A549 (cell line): Measurements from ENCODE around the gene FKBP1A. TPM values are rescaled to one million over a fixed set of nuclear protein-coding genes. Genes with fewer than 3 reads are reported as not detected.

Experiments used
- ATAC-seq, 2 experiments: fragments of 200-7000 bp in 1 of 2; fragments of >200 bp in 1 of 2; cut with Nextera tagmentation in 1 of 2; cut with Tn5 transposase in 1 of 2; 3 replicates each; pipeline versions ENCODE4 v1.8.0 to v1.9.1; 2018 to 2020; ENCODE audit warnings: mild to moderate bottlenecking in 1 of 2, moderate library complexity in 1 of 2
- CTCF ChIA-PET: fragments of 300-600 bp; sonication (Branson Sonifier 250); formaldehyde crosslinking; extraction: SDS; loops from one replicate; lab custom pipeline; 2021; ENCODE audit warnings: antibody characterized with exemption, inconsistent platforms; lab: Yijun Ruan, JAX
- POLR2A ChIA-PET: fragments of 350-600 bp; formaldehyde crosslinking; extraction: SDS; loops from one replicate; lab custom pipeline; 2021; ENCODE audit warnings: antibody characterized with exemption, inconsistent platforms; lab: Yijun Ruan, JAX
- DNase-seq, 2 experiments: peaks; one replicate each; pipeline versions ENCODE4 v3.0.0 to v3.0.0-alpha.2; 2011 to 2016; ENCODE audit warnings: low read depth in 1 of 2, low spot score in 1 of 2
- FAIRE-seq: peaks from 2 replicates; lab custom pipeline; 2011; peaks lifted over from hg19 to GRCh38; lab: Jason Lieb, UNC
- H3K27ac ChIP-seq, 2 experiments: fragments of >200 bp; sonication (Bioruptor Twin); formaldehyde crosslinking; 3 replicates each; pipeline ENCODE4 v1.5.1; 2016 to 2017
- H3K4me1 ChIP-seq: fragments of >200 bp; sonication (Bioruptor Twin); formaldehyde crosslinking; 3 replicates; pipeline ENCODE4 v1.6.1; 2016
- H3K4me2 ChIP-seq: fragments of >200 bp; sonication (Bioruptor Twin); formaldehyde crosslinking; 3 replicates; pipeline ENCODE4 v1.6.1; 2016
- H3K4me3 ChIP-seq: fragments of >200 bp; sonication (Bioruptor Twin); formaldehyde crosslinking; 3 replicates; pipeline ENCODE4 v1.5.1; 2016
- H3K9me3 ChIP-seq: fragments of >200 bp; sonication (Bioruptor Twin); formaldehyde crosslinking; 3 replicates; pipeline ENCODE4 v1.6.1; 2016
- EHMT2 ChIP-seq: fragments of 200-600 bp; sonication (generic); IDR thresholded peaks from 2 replicates; pipeline ENCODE4 v1.6.1; 2016; ENCODE audit warnings: antibody characterized with exemption, low read depth, mild to moderate bottlenecking, moderate library complexity
- EP300 ChIP-seq, 2 experiments: fragments of >200 bp; sonication (Bioruptor Twin); formaldehyde crosslinking; IDR thresholded peaks; 2 replicates in 1 of 2; 3 replicates in 1 of 2; pipeline ENCODE4 v1.6.1; 2016 to 2017
- JUN ChIP-seq, 2 experiments: fragments of >200 bp; sonication (Bioruptor Twin); formaldehyde crosslinking; IDR thresholded peaks; 2 replicates in 1 of 2; 3 replicates in 1 of 2; pipeline ENCODE4 v1.6.1; 2016 to 2017
- RAD21 ChIP-seq, 2 experiments: fragments of >200 bp in 1 of 2; sonication (Bioruptor Twin) in 1 of 2; formaldehyde crosslinking in 1 of 2; IDR thresholded peaks in 1 of 2; conservative IDR thresholded peaks in 1 of 2; 2 replicates in 1 of 2; 3 replicates in 1 of 2; pipeline ENCODE4 v1.6.1; 2012 to 2018; ENCODE audit warnings: inconsistent platforms in 1 of 2
- ZNF302 ChIP-seq: fragments of 250-450 bp; sonication (Bioruptor Pico); IDR thresholded peaks from 2 replicates; pipeline ENCODE4 v1.9.0; 2021; ENCODE audit warnings: inconsistent platforms, mild to moderate bottlenecking, moderate library complexity
- WGBS: methylation state at CpG from one replicate; pipeline ENCODE4 v1.1.6; 2017; ENCODE audit errors: missing lambda C conversion rate; 5-methylcytosine and 5-hydroxymethylcytosine counted together
- polyA plus RNA-seq, 4 experiments: library from polyadenylated mRNA; depleted of rRNA in 3 of 4; stranded (reverse); fragments of >200 nt; fragmentation: RNase III in 1 of 4; extraction: RNeasy Plus Mini Kit Qiagen cat#74134 plus additional on column Dnase treatment in 1 of 4; gene quantifications; 2 replicates in 3 of 4; 3 replicates in 1 of 4; pipeline ENCODE4 v1.2.3, GENCODE V29; 2011 to 2017

FKBP1A gene
- polyA plus RNA-seq, 2 of the 4 experiments (the other 2 are of a cell fraction): 385 to 535 TPM

DNA sequence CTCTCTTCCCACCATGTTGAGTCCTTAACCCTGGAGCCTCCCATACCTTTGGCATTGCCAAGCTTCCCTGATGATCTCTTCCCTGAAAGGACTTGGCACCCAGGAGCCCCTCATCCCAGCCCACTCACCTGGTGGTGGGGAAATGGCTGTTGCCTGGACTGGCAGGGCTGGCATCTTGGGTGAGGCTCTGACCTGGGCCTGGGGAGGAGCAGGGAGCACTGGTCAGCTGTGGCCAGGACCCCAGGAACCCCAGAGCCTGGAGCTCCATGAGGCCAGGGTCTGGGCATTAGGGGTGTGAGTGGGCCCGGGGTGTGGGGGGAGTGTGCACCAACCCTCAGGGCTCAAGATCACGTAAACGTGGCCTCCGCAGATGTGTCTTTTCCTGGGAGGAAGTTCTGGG, 73.4 kb downstream of the FKBP1A start:
- FAIRE-seq (no peak), DNase-seq (no peak), ATAC-seq (no peak)
- H3K9me3 ChIP-seq: no peaks in the 10 kb centered on the region
- H3K4me1 ChIP-seq: peaks cover 4% of the 10 kb centered on the region; the same call in 1 of the 3 replicates
- no peak for TF ChIP-seq EP300 (IDR thresholded peaks at IDR 0.05)
- TF ChIP-seq JUN (IDR thresholded peaks at IDR 0.05): no peak
- TF ChIP-seq ZNF302 (CRISPR knock-in tag): no peak
- no peak for TF ChIP-seq RAD21 (conservative IDR thresholded peaks at IDR 0.05 in 1 of 2, IDR thresholded peaks at IDR 0.05 in 1 of 2)
- no peak overlapping the region for H3K4me2 ChIP-seq
- 82% methylated on average over 4 of the region's 4 CpGs for WGBS
- no peak overlapping the region for H3K27ac ChIP-seq
- H3K4me3 ChIP-seq: no peak overlapping the region
- CTCF ChIA-PET: interaction anchor here (0.8 to 1.6 kb wide), 4 partner anchors 9 to 184 kb away, joined by 3 to 5 read pairs (median 4); no protein-coding TSS in a partner anchor
- POLR2A ChIA-PET: no interaction called here

DNA sequence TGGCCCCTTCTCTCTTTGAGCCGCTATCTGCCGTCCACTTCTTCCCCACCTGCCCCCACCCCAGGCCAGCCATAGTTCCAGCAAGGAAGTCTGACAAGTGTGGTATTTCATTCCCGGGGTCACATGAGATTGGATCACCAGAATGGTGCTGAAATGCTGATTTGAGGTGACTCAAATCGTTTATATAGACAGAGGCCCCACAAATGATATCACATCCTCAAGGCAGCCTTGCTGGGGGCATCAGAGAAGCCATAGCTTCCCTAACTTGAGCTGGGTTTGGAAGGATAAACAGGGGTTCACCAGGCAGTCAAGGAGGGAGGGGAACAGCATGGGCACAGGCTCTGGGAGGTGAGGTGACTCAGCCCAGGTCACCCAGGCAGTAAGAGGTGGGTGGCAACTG, 73.8 kb downstream of the FKBP1A start:
- no peaks in the 10 kb centered on the region; the same call in 2 of the 3 replicates for H3K4me1 ChIP-seq
- TF ChIP-seq EHMT2: no peak
- no peak for FAIRE-seq
- H3K4me3 ChIP-seq: no peak overlapping the region
- H3K9me3 ChIP-seq: no peaks in the 10 kb centered on the region
- no peak overlapping the region for H3K4me2 ChIP-seq
- POLR2A ChIA-PET: no interaction called here
- CTCF ChIA-PET: interaction anchor here (0.8 to 1.6 kb wide), 4 partner anchors 9 to 184 kb away, joined by 3 to 5 read pairs (median 4); no protein-coding TSS in a partner anchor
- ATAC-seq: no peak
- 49% methylated on average over 4 of the region's 4 CpGs for WGBS
- no peak for DNase-seq
- no peak overlapping the region for H3K27ac ChIP-seq

Other genes with a start within 250 kb of the FKBP1A start
- gene TMEM74B, start 208.1 kb downstream of the FKBP1A start, polyA plus RNA-seq (2011; rRNA removed): 2.9 and 3.3 TPM in 2 replicates
- gene TMEM74B, start 208.1 kb downstream of the FKBP1A start, polyA plus RNA-seq (2017; fragmentation: RNase III; extraction: RNeasy Plus Mini Kit Qiagen cat#74134 plus additional on column Dnase treatment): 2.8 to 3.7 TPM (median 3.4 TPM) in 3 replicates
- gene C20orf202, start 189.6 kb downstream of the FKBP1A start, polyA plus RNA-seq (2011; rRNA removed): 0.12 and 0.32 TPM in 2 replicates
- gene C20orf202, start 189.6 kb downstream of the FKBP1A start, polyA plus RNA-seq (2017; fragmentation: RNase III; extraction: RNeasy Plus Mini Kit Qiagen cat#74134 plus additional on column Dnase treatment): 0.09 TPM in 1 of 3 replicates, not detected in the others
- gene RAD21L1, start 167.0 kb downstream of the FKBP1A start, polyA plus RNA-seq (2011; rRNA removed): not detected in 2 replicates
- gene RAD21L1, start 167.0 kb downstream of the FKBP1A start, polyA plus RNA-seq (2017; fragmentation: RNase III; extraction: RNeasy Plus Mini Kit Qiagen cat#74134 plus additional on column Dnase treatment): not detected in 3 replicates
- gene SNPH, start 126.8 kb downstream of the FKBP1A start, polyA plus RNA-seq (2011; rRNA removed): 1.1 and 2.0 TPM in 2 replicates
- 3.6 to 5.2 TPM (median 4.6 TPM) in 3 replicates for gene SNPH, start 126.8 kb downstream of the FKBP1A start, polyA plus RNA-seq (2017; fragmentation: RNase III; extraction: RNeasy Plus Mini Kit Qiagen cat#74134 plus additional on column Dnase treatment)
- 0.53 and 0.58 TPM in 2 replicates for gene SDCBP2, start 63.9 kb downstream of the FKBP1A start, polyA plus RNA-seq (2011; rRNA removed)
- 0.35 to 0.51 TPM (median 0.39 TPM) in 3 replicates for gene SDCBP2, start 63.9 kb downstream of the FKBP1A start, polyA plus RNA-seq (2017; fragmentation: RNase III; extraction: RNeasy Plus Mini Kit Qiagen cat#74134 plus additional on column Dnase treatment)
- gene NSFL1C, start 73.8 kb upstream of the FKBP1A start, polyA plus RNA-seq (2011; rRNA removed): 53.2 and 56.6 TPM in 2 replicates
- 117 to 136 TPM (median 125 TPM) in 3 replicates for gene NSFL1C, start 73.8 kb upstream of the FKBP1A start, polyA plus RNA-seq (2017; fragmentation: RNase III; extraction: RNeasy Plus Mini Kit Qiagen cat#74134 plus additional on column Dnase treatment)
- not detected in 2 replicates for gene SIRPB2, start 98.4 kb upstream of the FKBP1A start, polyA plus RNA-seq (2011; rRNA removed)
- not detected in 3 replicates for gene SIRPB2, start 98.4 kb upstream of the FKBP1A start, polyA plus RNA-seq (2017; fragmentation: RNase III; extraction: RNeasy Plus Mini Kit Qiagen cat#74134 plus additional on column Dnase treatment)
- not detected in 2 replicates for gene SIRPD, start 164.7 kb upstream of the FKBP1A start, polyA plus RNA-seq (2011; rRNA removed)
- not detected in 3 replicates for gene SIRPD, start 164.7 kb upstream of the FKBP1A start, polyA plus RNA-seq (2017; fragmentation: RNase III; extraction: RNeasy Plus Mini Kit Qiagen cat#74134 plus additional on column Dnase treatment)
- gene SIRPB1, start 227.0 kb upstream of the FKBP1A start, polyA plus RNA-seq (2011; rRNA removed): 0.10 and 0.49 TPM in 2 replicates
- gene SIRPB1, start 227.0 kb upstream of the FKBP1A start, polyA plus RNA-seq (2017; fragmentation: RNase III; extraction: RNeasy Plus Mini Kit Qiagen cat#74134 plus additional on column Dnase treatment): 0.35 to 0.56 TPM (median 0.45 TPM) in 3 replicates